Right atrium auricular region (tissue), 2 donors: Measurements from ENCODE around the gene PPARGC1A. TPM values are rescaled to one million over a fixed set of nuclear protein-coding genes. Genes with fewer than 3 reads are reported as not detected.

Experiments used
- DNase-seq: peaks from one replicate; pipeline ENCODE4 v3.0.0-alpha.2; 2019; ENCODE audit warnings: low spot score
- H3K27ac ChIP-seq, 2 donors: fragments of 200-600 bp; sonication (generic); 1 replicate in 1 of 2; 2 replicates in 1 of 2; pipeline ENCODE4 v1.5.1; 2016 to 2019
- H3K27me3 ChIP-seq, 2 donors: fragments of 200-600 bp; sonication (generic); one replicate each; pipeline versions ENCODE4 v1.5.1 to v1.6.0; 2017 to 2019
- H3K36me3 ChIP-seq: fragments of 200-600 bp; sonication (generic); one replicate; pipeline ENCODE4 v1.5.1; 2016
- H3K4me1 ChIP-seq, 2 donors: fragments of 200-600 bp; sonication (generic); one replicate each; pipeline versions ENCODE4 v1.5.1 to v1.6.0; 2017 to 2019
- H3K4me3 ChIP-seq, 2 donors: fragments of 200-600 bp; sonication (generic); 1 replicate in 1 of 2; 2 replicates in 1 of 2; pipeline ENCODE4 v1.5.1; 2017 to 2019; ENCODE audit warnings: mild to moderate bottlenecking in 1 of 2, moderate library complexity in 1 of 2
- H3K9me3 ChIP-seq, 2 donors: fragments of 200-600 bp; sonication (generic); one replicate each; pipeline ENCODE4 v1.5.1; 2019
- total RNA-seq, 2 donors: library from RNA; depleted of rRNA; stranded (reverse); fragments of >200 nt; gene quantifications; one replicate each; pipeline ENCODE4 v1.1.0, GENCODE V29; 2016
- TF ChIP-seq, protein P1 (sequence below), 2 donors: fragments of 200-600 bp; sonication (generic); IDR thresholded peaks; one replicate each; pipeline ENCODE4 v1.5.1; 2019; ENCODE audit warnings: antibody characterized with exemption in 2 of 2

The PPARGC1A gene
- total RNA-seq, 2 donors from 2014 or later: 41.6 to 72.3 TPM

DNA sequence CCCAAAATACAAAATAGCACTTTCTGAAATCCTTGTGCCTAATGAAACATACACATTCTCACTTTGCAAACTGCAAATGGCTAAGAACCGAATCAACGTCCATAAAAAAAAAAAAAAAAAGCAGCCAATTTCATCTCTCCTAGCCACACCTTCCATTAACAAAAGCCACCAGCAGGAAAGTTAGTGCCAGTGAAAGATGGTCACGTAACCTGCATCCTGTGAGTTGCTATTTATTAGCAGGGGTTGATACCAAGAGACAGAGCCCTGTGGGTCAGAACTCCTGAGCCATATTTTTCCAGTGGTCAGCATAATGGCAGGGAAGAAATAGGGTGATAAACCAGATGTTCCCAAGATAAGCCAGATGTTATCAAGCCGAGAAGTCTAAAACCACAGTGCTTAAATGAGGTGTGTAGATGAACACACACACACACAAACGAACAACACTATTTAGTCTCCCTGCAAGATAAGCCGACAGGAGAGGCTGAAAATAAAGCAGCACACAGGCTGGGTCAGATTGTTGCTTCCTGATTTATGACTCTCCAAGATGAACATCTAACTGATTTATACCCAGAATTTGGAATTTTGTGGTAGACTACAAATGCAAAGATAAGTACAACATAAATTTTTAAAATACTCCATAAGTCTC lies 11.5 kb downstream of the PPARGC1A start:
- no peak for DNase-seq
- peak overlapping the region; percentile 86 to 94 for H3K27ac ChIP-seq
- no peak overlapping the region for H3K4me3 ChIP-seq
- TF ChIP-seq, protein P1, sequence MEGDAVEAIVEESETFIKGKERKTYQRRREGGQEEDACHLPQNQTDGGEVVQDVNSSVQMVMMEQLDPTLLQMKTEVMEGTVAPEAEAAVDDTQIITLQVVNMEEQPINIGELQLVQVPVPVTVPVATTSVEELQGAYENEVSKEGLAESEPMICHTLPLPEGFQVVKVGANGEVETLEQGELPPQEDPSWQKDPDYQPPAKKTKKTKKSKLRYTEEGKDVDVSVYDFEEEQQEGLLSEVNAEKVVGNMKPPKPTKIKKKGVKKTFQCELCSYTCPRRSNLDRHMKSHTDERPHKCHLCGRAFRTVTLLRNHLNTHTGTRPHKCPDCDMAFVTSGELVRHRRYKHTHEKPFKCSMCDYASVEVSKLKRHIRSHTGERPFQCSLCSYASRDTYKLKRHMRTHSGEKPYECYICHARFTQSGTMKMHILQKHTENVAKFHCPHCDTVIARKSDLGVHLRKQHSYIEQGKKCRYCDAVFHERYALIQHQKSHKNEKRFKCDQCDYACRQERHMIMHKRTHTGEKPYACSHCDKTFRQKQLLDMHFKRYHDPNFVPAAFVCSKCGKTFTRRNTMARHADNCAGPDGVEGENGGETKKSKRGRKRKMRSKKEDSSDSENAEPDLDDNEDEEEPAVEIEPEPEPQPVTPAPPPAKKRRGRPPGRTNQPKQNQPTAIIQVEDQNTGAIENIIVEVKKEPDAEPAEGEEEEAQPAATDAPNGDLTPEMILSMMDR (IDR thresholded peaks at IDR 0.05): no peak
- H3K36me3 ChIP-seq: peaks cover under 1% of the 10 kb centered on the region
- no peaks in the 10 kb centered on the region for H3K27me3 ChIP-seq
- peaks cover 0 to 59% of the 10 kb centered on the region in 2 donors for H3K4me1 ChIP-seq
- H3K9me3 ChIP-seq: no peaks in the 10 kb centered on the region

DNA sequence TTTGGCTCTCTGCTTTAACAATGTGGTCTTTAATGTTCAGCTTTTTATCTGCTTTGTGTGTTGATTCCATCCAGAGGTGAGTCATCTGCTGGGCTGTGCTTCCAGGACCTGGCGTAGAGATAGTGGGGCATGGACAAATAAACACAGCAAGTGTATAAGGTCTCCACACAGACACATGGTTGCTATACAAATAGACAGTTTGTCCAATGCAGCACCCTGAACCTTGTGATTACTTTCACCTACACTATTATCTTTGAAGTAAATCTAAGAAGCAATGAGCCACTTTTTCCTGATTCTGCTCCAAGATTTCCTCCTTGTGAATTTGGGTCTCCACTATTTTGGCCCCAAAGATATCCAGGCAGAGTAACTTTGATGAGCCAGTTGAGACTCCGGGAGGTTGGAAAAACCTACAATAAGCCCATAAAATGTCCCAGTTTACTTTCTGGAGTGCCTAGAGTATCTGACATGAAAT lies 12.1 kb downstream of the PPARGC1A start:
- TF ChIP-seq, protein P1 (IDR thresholded peaks at IDR 0.05): no peak
- Histone ChIP-seq H3K4me1 (peaks cover 0 to 59% of the 10 kb centered on the region in 2 donors), H3K27me3 (no peaks in the 10 kb centered on the region), H3K36me3 (no peaks in the 10 kb centered on the region), H3K27ac (peak overlapping the region; percentile 86 to 94), H3K9me3 (no peaks in the 10 kb centered on the region), H3K4me3 (no peak overlapping the region)
- no peak for DNase-seq

DNA sequence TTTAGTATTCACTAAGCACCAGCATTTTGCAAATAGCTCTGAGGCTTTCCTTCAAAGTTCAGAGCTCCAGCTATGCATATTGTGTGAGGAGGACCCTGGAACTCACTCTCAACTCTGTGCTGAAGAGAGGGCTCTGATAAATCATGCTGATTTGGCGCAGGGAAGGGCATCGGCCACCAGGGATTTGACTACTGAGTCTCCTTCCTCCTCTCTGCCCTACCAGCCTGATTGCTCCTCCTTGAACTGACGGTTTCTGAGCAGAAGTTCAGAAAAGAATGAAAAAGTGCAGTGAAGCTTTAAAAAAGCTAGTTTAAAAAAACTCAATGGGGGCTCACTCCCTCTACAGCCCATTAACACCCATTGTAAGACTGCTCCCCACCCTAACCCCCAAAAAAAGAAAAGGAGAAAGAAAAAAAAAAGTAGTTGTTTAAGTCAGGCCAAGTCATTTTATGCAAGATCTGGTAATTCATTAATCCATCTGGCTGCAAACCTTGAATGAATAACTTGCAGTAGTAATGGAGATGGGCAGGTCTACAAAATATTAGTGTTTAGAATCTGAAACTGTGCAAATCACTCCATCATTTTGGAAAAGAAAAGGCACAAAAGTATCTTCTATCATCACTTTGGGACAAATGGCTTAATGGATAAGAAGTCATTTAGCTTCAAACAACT lies 13.3 kb downstream of the PPARGC1A start:
- TF ChIP-seq, protein P1 (IDR thresholded peaks at IDR 0.05): no peak
- Histone ChIP-seq H3K27ac (peak overlapping the region; percentile 86 to 94), H3K9me3 (no peaks in the 10 kb centered on the region), H3K4me1 (peaks cover 0 to 64% of the 10 kb centered on the region in 2 donors), H3K27me3 (no peaks in the 10 kb centered on the region), H3K36me3 (no peaks in the 10 kb centered on the region), H3K4me3 (no peak overlapping the region)
- no peak for DNase-seq

DNA sequence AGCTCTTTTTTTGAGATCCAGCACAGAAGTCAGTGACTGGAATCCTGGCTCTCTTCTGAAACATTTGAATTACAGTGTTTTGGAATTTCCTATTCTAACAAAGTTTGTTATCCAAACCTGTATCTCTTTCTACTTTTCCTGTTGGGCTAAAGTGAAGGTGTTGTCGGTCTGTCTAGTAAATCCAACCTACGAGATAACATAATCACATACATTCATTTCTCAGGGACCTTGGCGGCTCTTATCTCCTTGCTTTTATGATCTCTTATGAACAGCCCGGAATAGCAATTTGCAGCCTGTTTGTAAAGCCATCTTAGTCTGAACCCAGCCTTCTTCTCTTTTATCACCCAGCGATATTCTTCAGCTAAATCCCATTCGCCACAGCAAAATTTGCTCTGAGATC lies 14.5 kb downstream of the PPARGC1A start:
- Histone ChIP-seq H3K27me3 (no peaks in the 10 kb centered on the region), H3K4me3 (no peak overlapping the region), H3K27ac (peak overlapping the region; percentile 86 to 94), H3K9me3 (no peaks in the 10 kb centered on the region), H3K4me1 (peaks cover 0 to 60% of the 10 kb centered on the region in 2 donors), H3K36me3 (no peaks in the 10 kb centered on the region)
- DNase-seq: no peak
- TF ChIP-seq, protein P1 (IDR thresholded peaks at IDR 0.05): no peak

DNA sequence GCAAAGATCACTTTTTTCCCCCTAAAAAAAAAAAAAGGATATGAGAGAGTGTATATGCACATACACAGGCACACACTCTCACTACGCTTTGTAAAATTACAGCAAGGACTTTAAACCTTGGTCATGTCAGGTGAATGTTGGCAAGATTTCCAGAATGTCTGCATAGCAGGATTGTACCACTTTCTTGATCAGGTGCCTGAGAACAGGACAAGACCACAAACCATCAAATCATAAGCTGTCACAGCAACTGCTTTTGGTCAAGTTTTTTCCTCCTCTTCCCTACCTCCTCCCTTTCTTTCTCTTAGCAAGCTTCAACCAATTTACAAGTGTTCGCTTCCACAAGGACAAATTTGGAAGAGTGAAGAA lies 15.3 kb downstream of the PPARGC1A start:
- H3K4me3 ChIP-seq: no peak overlapping the region
- TF ChIP-seq, protein P1 (IDR thresholded peaks at IDR 0.05): no peak

More for the DNA sequence above, 15.3 kb downstream of the PPARGC1A start:
- Histone ChIP-seq H3K4me1 (peaks cover 0 to 59% of the 10 kb centered on the region in 2 donors), H3K27ac (peak overlapping the region; percentile 86 to 94), H3K27me3 (no peaks in the 10 kb centered on the region), H3K9me3 (no peaks in the 10 kb centered on the region), H3K36me3 (no peaks in the 10 kb centered on the region)
- DNase-seq: no peak
